HL-60 (cell line): Measurements from ENCODE around the gene FAM219B.
A peak's percentile ranks its signal among the peaks of the same experiment; 100 is the strongest.

ENCODE experiments used
- DNase-seq, 2 experiments: peaks; one replicate each; pipeline ENCODE4 v3.0.0-alpha.2; 2010 to 2020; ENCODE audit warnings: low read depth in 1 of 2, low spot score in 1 of 2
- H3K27ac ChIP-seq: fragments of 250-450 bp; sonication (Bioruptor Pico); replicated peaks from 2 replicates; pipeline ENCODE4 v1.5.1; 2020; ENCODE audit warnings: mild to moderate bottlenecking, moderate library complexity
- H3K27me3 ChIP-seq: fragments of 250-450 bp; sonication (Bioruptor Pico); 2 replicates; pipeline ENCODE4 v1.5.1; 2021; ENCODE audit warnings: mild to moderate bottlenecking, moderate library complexity; ENCODE audit not compliant: insufficient read depth, poor library complexity, severe bottlenecking
- H3K4me3 ChIP-seq: replicated peaks from 2 replicates; pipeline ENCODE4 v1.5.1; 2011; ENCODE audit warnings: mild to moderate bottlenecking, control low read depth, low read length; ENCODE audit not compliant: insufficient read depth
- GABPA ChIP-seq: IDR thresholded peaks from 2 replicates; pipeline ENCODE4 v1.6.1; 2012; ENCODE audit warnings: low read depth
- POLR2AphosphoS5 ChIP-seq: IDR thresholded peaks from 2 replicates; pipeline ENCODE4 v1.6.1; 2012; ENCODE audit warnings: low read depth
- SPI1 ChIP-seq: IDR thresholded peaks from 2 replicates; pipeline ENCODE4 v1.6.1; 2012; ENCODE audit warnings: low read depth, mild to moderate bottlenecking, borderline replicate concordance
- TF ChIP-seq, protein P1 (sequence below): IDR thresholded peaks from one replicate; pipeline ENCODE4 v1.5.1; 2011; ENCODE audit warnings: low read length, control low read depth, inconsistent platforms; ENCODE audit not compliant: insufficient read depth
- TF ChIP-seq, protein P2 (sequence below): IDR thresholded peaks from 2 replicates; pipeline ENCODE4 v1.6.1; 2012; ENCODE audit warnings: low read depth; ENCODE audit not compliant: insufficient replicate concordance

FAM219B gene

DNA sequence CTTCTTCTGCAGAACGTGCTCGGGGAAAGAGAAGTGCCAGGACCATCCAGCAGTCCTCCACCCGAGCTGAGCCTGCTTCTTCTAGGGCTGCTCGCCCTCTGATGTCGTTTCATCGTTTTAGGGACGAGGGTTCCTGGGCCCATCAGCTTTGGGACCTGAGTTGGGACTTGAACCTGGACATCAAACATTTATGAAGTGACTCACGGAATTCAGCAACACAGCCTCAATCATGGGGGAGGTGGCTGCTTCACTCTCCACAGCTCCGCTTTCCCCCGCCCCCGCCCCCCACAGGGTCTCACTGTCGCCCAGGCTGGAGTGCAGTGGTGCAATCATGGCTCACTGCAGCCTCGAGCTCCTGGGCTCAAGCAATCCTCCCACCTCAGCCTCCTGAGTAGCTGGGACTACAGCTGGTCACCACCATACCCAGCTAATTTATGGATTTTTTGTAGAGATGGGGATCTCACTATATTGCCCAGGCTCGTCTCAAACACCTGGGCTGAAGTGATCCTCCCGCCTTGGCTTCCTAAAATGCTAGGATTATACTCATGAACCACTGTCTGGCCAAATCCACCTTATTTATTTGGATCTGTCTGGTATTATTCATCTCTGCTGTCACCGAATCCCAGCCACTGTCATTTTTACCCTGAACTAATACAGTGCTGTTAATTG, 32.8 kb downstream of the FAM219B start:
- peak overlapping the region; percentile 95 for H3K27ac ChIP-seq
- DNase-seq, result peak; percentile 28 to 48
- no peaks in the 10 kb centered on the region for H3K27me3 ChIP-seq
- TF ChIP-seq POLR2AphosphoS5, result no peak
- no peak for TF ChIP-seq GABPA
- TF ChIP-seq, protein P1, sequence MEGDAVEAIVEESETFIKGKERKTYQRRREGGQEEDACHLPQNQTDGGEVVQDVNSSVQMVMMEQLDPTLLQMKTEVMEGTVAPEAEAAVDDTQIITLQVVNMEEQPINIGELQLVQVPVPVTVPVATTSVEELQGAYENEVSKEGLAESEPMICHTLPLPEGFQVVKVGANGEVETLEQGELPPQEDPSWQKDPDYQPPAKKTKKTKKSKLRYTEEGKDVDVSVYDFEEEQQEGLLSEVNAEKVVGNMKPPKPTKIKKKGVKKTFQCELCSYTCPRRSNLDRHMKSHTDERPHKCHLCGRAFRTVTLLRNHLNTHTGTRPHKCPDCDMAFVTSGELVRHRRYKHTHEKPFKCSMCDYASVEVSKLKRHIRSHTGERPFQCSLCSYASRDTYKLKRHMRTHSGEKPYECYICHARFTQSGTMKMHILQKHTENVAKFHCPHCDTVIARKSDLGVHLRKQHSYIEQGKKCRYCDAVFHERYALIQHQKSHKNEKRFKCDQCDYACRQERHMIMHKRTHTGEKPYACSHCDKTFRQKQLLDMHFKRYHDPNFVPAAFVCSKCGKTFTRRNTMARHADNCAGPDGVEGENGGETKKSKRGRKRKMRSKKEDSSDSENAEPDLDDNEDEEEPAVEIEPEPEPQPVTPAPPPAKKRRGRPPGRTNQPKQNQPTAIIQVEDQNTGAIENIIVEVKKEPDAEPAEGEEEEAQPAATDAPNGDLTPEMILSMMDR, result no peak
- TF ChIP-seq, protein P2, sequence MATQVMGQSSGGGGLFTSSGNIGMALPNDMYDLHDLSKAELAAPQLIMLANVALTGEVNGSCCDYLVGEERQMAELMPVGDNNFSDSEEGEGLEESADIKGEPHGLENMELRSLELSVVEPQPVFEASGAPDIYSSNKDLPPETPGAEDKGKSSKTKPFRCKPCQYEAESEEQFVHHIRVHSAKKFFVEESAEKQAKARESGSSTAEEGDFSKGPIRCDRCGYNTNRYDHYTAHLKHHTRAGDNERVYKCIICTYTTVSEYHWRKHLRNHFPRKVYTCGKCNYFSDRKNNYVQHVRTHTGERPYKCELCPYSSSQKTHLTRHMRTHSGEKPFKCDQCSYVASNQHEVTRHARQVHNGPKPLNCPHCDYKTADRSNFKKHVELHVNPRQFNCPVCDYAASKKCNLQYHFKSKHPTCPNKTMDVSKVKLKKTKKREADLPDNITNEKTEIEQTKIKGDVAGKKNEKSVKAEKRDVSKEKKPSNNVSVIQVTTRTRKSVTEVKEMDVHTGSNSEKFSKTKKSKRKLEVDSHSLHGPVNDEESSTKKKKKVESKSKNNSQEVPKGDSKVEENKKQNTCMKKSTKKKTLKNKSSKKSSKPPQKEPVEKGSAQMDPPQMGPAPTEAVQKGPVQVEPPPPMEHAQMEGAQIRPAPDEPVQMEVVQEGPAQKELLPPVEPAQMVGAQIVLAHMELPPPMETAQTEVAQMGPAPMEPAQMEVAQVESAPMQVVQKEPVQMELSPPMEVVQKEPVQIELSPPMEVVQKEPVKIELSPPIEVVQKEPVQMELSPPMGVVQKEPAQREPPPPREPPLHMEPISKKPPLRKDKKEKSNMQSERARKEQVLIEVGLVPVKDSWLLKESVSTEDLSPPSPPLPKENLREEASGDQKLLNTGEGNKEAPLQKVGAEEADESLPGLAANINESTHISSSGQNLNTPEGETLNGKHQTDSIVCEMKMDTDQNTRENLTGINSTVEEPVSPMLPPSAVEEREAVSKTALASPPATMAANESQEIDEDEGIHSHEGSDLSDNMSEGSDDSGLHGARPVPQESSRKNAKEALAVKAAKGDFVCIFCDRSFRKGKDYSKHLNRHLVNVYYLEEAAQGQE, result no peak
- peak; percentile 4; the same call in 1 of the 2 replicates for TF ChIP-seq SPI1
- peak overlapping the region; percentile 84 for H3K4me3 ChIP-seq

DNA sequence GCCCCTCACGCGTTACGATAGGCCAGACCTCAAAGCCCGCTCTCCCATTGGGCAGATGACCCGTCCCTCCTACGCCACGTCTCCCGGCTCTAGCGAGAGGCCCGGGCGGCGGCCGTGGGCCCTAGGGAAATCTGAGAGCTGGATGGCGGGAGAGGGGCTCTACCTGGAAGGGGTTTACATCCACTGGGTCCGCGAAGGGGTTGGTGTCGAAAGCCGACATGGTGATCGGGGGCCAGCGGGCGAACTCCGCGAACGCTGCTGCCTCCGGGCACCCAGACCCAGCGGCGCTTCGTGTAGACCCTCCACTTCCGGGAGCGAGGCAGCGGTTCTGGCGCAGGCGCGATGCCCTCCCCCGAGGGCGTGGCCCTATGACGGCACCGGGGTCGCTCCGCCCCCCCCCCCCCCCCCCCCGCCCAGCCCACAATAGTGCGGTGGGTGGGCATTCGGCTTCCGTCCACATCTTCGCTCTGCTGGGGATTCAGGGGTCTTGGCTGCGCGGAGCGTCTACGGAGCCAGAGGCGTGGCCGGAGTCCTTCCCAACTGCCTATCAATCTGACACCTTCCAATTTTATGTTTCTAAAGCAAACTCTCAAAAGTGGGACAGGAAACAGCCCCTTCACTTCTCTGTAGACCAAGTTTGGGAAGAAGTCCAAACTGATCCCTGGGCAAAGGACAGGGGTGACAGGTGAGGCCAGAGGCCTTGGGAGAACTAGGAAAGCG, 33.5 kb downstream of the FAM219B start, which contains the start of gene SCAMP2:
Gene SCAMP2 (minus strand): TSS at position 330 of the 720 bp plus-strand sequence. CDS start 110 bp downstream, at position 220.
- TF ChIP-seq, protein P1, result no peak
- peak; percentile 91 for TF ChIP-seq POLR2AphosphoS5

DNA sequence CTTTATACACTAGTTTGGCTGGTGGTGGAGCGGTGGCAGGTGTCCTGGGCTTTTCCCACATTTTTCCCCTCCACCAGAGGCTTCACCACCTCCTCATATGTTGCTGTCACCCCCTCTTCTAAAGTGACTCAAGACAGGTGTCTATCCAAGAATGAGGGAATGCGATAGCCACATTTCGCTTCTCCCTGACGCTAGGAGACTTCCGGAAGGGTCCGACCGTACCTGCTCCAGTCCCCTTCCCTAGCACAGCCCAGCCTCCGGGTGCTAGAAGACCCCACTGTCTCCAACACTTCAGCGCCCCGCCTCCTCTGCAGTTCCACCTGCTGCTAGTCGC, 34.0 kb downstream of the FAM219B start:
- TF ChIP-seq POLR2AphosphoS5 (no peak), SPI1 (no peak), GABPA (no peak)
- TF ChIP-seq, protein P2, result no peak
- TF ChIP-seq, protein P1, result no peak
- no peak for DNase-seq
- Histone ChIP-seq H3K4me3 (peak overlapping the region; percentile 84), H3K27me3 (no peaks in the 10 kb centered on the region), H3K27ac (peak overlapping the region; percentile 95)

More for the DNA sequence above, 33.5 kb downstream of the FAM219B start, which contains the start of gene SCAMP2:
- Histone ChIP-seq H3K4me3 (peak within 1 kb of the TSS; percentile 84), H3K27me3 (no peaks in the 10 kb centered on the region), H3K27ac (peak within 1 kb of the TSS; percentile 95)
- DNase-seq, result peak; percentile 89 to 96
